HTR-8/SVneo (cell line): ENCODE data around the gene ATXN1.

Experiments used
- DNase-seq: peaks from one replicate; pipeline ENCODE4 v3.0.0; 2011; ENCODE audit warnings: low spot score, mixed read lengths; ENCODE audit not compliant: insufficient read length
- FAIRE-seq: peaks from 2 replicates; lab custom pipeline; 2011; peaks lifted over from hg19 to GRCh38; lab: Jason Lieb, UNC

ATXN1 gene

GRCh38 chr6:16496991-16497801 is 264.1 kb downstream of the ATXN1 start:
- FAIRE-seq = no peak

GRCh38 chr6:16496210-16496609 is 265.1 kb downstream of the ATXN1 start:
- DNase-seq = no peak
- FAIRE-seq = no peak

More at GRCh38 chr6:16496991-16497801, 264.1 kb downstream of the ATXN1 start:
- no peak for DNase-seq

- DNase-seq = no peak
- FAIRE-seq = no peak
These were observed 266.5 kb downstream of the ATXN1 start for GRCh38 chr6:16494793-16495192.

GRCh38 chr6:16493802-16494201 is 267.5 kb downstream of the ATXN1 start:
- peak; percentile 13 for FAIRE-seq
- no peak for DNase-seq

- DNase-seq (no peak), FAIRE-seq (no peak)
These were observed 268.1 kb downstream of the ATXN1 start for GRCh38 chr6:16493112-16493511.

- DNase-seq = no peak
- no peak for FAIRE-seq
These were observed 269.5 kb downstream of the ATXN1 start for GRCh38 chr6:16491666-16492313.

- DNase-seq (no peak), FAIRE-seq (peak; percentile 26)
These were observed 270.6 kb downstream of the ATXN1 start for GRCh38 chr6:16490616-16491015.

- no peak for FAIRE-seq
- DNase-seq = no peak
These were observed 272.4 kb downstream of the ATXN1 start for GRCh38 chr6:16488813-16489212.

- no peak for FAIRE-seq
- DNase-seq = no peak
These were observed 273.1 kb downstream of the ATXN1 start for GRCh38 chr6:16487996-16488674.

- DNase-seq (no peak), FAIRE-seq (no peak)
These were observed 274.6 kb downstream of the ATXN1 start for GRCh38 chr6:16486661-16487060.

- no peak for DNase-seq
- no peak for FAIRE-seq
These were observed 277.9 kb downstream of the ATXN1 start for GRCh38 chr6:16483315-16483875.

GRCh38 chr6:16482702-16483314 is 278.5 kb downstream of the ATXN1 start:
- FAIRE-seq (no peak), DNase-seq (no peak)

- no peak for DNase-seq
- no peak for FAIRE-seq
These were observed 279.4 kb downstream of the ATXN1 start for GRCh38 chr6:16481697-16482399.

- FAIRE-seq (no peak), DNase-seq (no peak)
These were observed 280.3 kb downstream of the ATXN1 start for GRCh38 chr6:16480763-16481560.

GRCh38 chr6:16477367-16478149 is 283.7 kb downstream of the ATXN1 start:
- FAIRE-seq = no peak

GRCh38 chr6:16476861-16477260 is 284.4 kb downstream of the ATXN1 start:
- FAIRE-seq (no peak), DNase-seq (no peak)

More at GRCh38 chr6:16477367-16478149, 283.7 kb downstream of the ATXN1 start:
- DNase-seq = no peak

GRCh38 chr6:16475494-16475781 is 285.8 kb downstream of the ATXN1 start:
- FAIRE-seq = no peak
- DNase-seq = no peak

- FAIRE-seq (no peak), DNase-seq (no peak)
These were observed 286.3 kb downstream of the ATXN1 start for GRCh38 chr6:16474772-16475493.
